ENCODE results near the gene ACOXL. TPM values are rescaled to one million over a fixed set of nuclear protein-coding genes. Genes with fewer than 3 reads are reported as not detected.

ACOXL gene
- polyA plus RNA-seq, 3 donors: 0.35 TPM; not detected in 2

GRCh38 chr2:111135910-111136297 is 403.5 kb downstream of the ACOXL start:
- H3K4me1 Mint-ChIP-seq: peaks cover 11% of the 10 kb centered on the region
- no peaks in the 10 kb centered on the region for H3K4me1 ChIP-seq (ENCODE audit: control insufficient read depth in 1 of 2, insufficient read depth in 2 of 2, low read length in 2 of 2)
- intact Hi-C loops (cut with micrococcal nuclease): no loop called here

GRCh38 chr2:111138839-111139238 is 406.5 kb downstream of the ACOXL start:
- no peak overlapping the region for H3K4me2 ChIP-seq (replicated peaks; ENCODE audit: extremely low read depth, low read length, poor library complexity, severe bottlenecking)
- intact Hi-C loops (cut with micrococcal nuclease): no loop called here
- H3K4me3 Mint-ChIP-seq: no peak overlapping the region
- H3K4me1 Mint-ChIP-seq: peaks cover 5% of the 10 kb centered on the region
- no peaks in the 10 kb centered on the region for H3K4me1 ChIP-seq (ENCODE audit: control insufficient read depth in 1 of 2, insufficient read depth in 2 of 2, low read length in 2 of 2)
- H3K36me3 ChIP-seq (replicated peaks in 1 of 2; ENCODE audit: control insufficient read depth in 1 of 2, insufficient read depth in 2 of 2, low read length in 2 of 2): peaks cover 47 to 78% of the 10 kb centered on the region in 2 donors
- H3K9ac ChIP-seq (ENCODE audit: insufficient read depth, low read length, poor library complexity, severe bottlenecking): no peak overlapping the region
- H3K27ac Mint-ChIP-seq: no peak overlapping the region
- H3K27me3 ChIP-seq (ENCODE audit: control insufficient read depth in 2 of 2, insufficient read depth in 2 of 2, low read length in 2 of 2): no peaks in the 10 kb centered on the region
- H3K9me3 Mint-ChIP-seq: peaks cover 0 to 4% (median 0%) of the 10 kb centered on the region in 7 donors
- H3K4me3 ChIP-seq (replicated peaks in 1 of 3; ENCODE audit: low read depth in 2 of 3, low read length in 3 of 3): no peak overlapping the region
- H3K27ac ChIP-seq (ENCODE audit: low read depth in 1 of 2, low read length in 2 of 2): no peak overlapping the region
- peaks cover 83 to 84% of the 10 kb centered on the region in 2 donors for H3K36me3 Mint-ChIP-seq
- WGBS (ENCODE audit: insufficient coverage): 100% methylated on average over 2 of the region's 5 CpGs
- H3K79me2 ChIP-seq (ENCODE audit: insufficient read depth, low read length): peaks cover 37% of the 10 kb centered on the region
- H3K9me3 ChIP-seq (replicated peaks in 1 of 2; ENCODE audit: control insufficient read depth in 1 of 2, insufficient read depth in 1 of 2, low read length in 2 of 2): no peaks in the 10 kb centered on the region
- no peak overlapping the region for H2AFZ ChIP-seq (ENCODE audit: insufficient read depth, low read depth, low read length, poor library complexity, severe bottlenecking)
- H4K20me1 ChIP-seq (ENCODE audit: insufficient read depth, low read length): peaks cover 94% of the 10 kb centered on the region
- DNase-seq: no peak
- no peak for TF ChIP-seq CTCF (IDR thresholded peaks at IDR 0.05)
- H3K27me3 Mint-ChIP-seq (ENCODE audit: low read depth in 3 of 3): peaks cover 0 to 1% (median 0%) of the 10 kb centered on the region in 3 donors

More at GRCh38 chr2:111135910-111136297, 403.5 kb downstream of the ACOXL start:
- H2AFZ ChIP-seq (ENCODE audit: insufficient read depth, low read depth, low read length, poor library complexity, severe bottlenecking): no peak overlapping the region
- peak in 1 of 3 donors; percentile 11 for DNase-seq
- H3K79me2 ChIP-seq (ENCODE audit: insufficient read depth, low read length): peaks cover 54% of the 10 kb centered on the region
- peaks cover 98% of the 10 kb centered on the region for H4K20me1 ChIP-seq (ENCODE audit: insufficient read depth, low read length)
- Mint-ChIP-seq H3K36me3 (peaks cover 80 to 81% of the 10 kb centered on the region in 2 donors), H3K4me3 (no peak overlapping the region), H3K27me3 (ENCODE audit: low read depth in 3 of 3) (no peaks in the 10 kb centered on the region), H3K27ac (peak overlapping the region in 2 of 7 donors; percentile 23 to 51), H3K9me3 (peaks cover 0 to 3% (median 0%) of the 10 kb centered on the region in 7 donors)
- no peak overlapping the region for H3K27ac ChIP-seq (ENCODE audit: low read depth in 1 of 2, low read length in 2 of 2)
- no peak overlapping the region for H3K4me2 ChIP-seq (replicated peaks; ENCODE audit: extremely low read depth, low read length, poor library complexity, severe bottlenecking)
- H3K9me3 ChIP-seq (replicated peaks in 1 of 2; ENCODE audit: control insufficient read depth in 1 of 2, insufficient read depth in 1 of 2, low read length in 2 of 2): no peaks in the 10 kb centered on the region
- H3K36me3 ChIP-seq (replicated peaks in 1 of 2; ENCODE audit: control insufficient read depth in 1 of 2, insufficient read depth in 2 of 2, low read length in 2 of 2): peaks cover 46 to 76% of the 10 kb centered on the region in 2 donors
- TF ChIP-seq CTCF (IDR thresholded peaks at IDR 0.05): peak; percentile 11
- no peak overlapping the region for H3K9ac ChIP-seq (ENCODE audit: insufficient read depth, low read length, poor library complexity, severe bottlenecking)
- no peak overlapping the region for H3K4me3 ChIP-seq (replicated peaks in 1 of 3; ENCODE audit: low read depth in 2 of 3, low read length in 3 of 3)
- no peaks in the 10 kb centered on the region for H3K27me3 ChIP-seq (ENCODE audit: control insufficient read depth in 2 of 2, insufficient read depth in 2 of 2, low read length in 2 of 2)
- 23% methylated on average over 8 of the region's 9 CpGs for WGBS (ENCODE audit: insufficient coverage)
